GM12878 (cell line): ENCODE results near the gene CHERP. TPM values are rescaled to one million over a fixed set of nuclear protein-coding genes. Genes with fewer than 3 reads are reported as not detected.
A peak's percentile ranks its signal among the peaks of the same experiment; 100 is the strongest.

Source experiments
- DPF2 ChIP-seq: fragments of 450-650 bp; IDR thresholded peaks from 2 replicates; pipeline ENCODE4 v1.6.1; 2017; ENCODE audit warnings: mild to moderate bottlenecking
- EED ChIP-seq: sonication (generic); IDR thresholded peaks from 2 replicates; pipeline ENCODE4 v1.6.1; 2016; ENCODE audit warnings: antibody characterized with exemption, low read depth
- EP300 ChIP-seq, 2 experiments: fragments of 150-350 bp in 1 of 2; IDR thresholded peaks; 2 replicates each; pipeline ENCODE4 v1.6.1; 2011 to 2012; ENCODE audit warnings: low read depth in 2 of 2, low read length in 2 of 2, borderline replicate concordance in 1 of 2, improper control_type of control experiment in 1 of 2, inconsistent platforms in 1 of 2; ENCODE audit not compliant: control insufficient read depth in 1 of 2
- KLF5 ChIP-seq: fragments of 450-650 bp; IDR thresholded peaks from 2 replicates; pipeline ENCODE4 v1.6.1; 2014; ENCODE audit warnings: mild to moderate bottlenecking; ENCODE audit not compliant: partially characterized antibody
- MEF2A ChIP-seq: IDR thresholded peaks from 2 replicates; pipeline ENCODE4 v1.6.1; 2011; ENCODE audit warnings: low read depth, mild to moderate bottlenecking, low read length, moderate library complexity; ENCODE audit not compliant: insufficient read depth
- MXI1 ChIP-seq: fragments of 150-350 bp; IDR thresholded peaks from 2 replicates; pipeline ENCODE4 v1.6.1; 2011; ENCODE audit warnings: low read depth, mild to moderate bottlenecking, inconsistent platforms, low read length, improper control_type of control experiment
- RAD21 ChIP-seq: IDR thresholded peaks from 2 replicates; pipeline ENCODE4 v1.6.1; 2011; ENCODE audit warnings: mild to moderate bottlenecking, low read depth, low read length, moderate library complexity; ENCODE audit not compliant: insufficient read depth
- RUNX3 ChIP-seq: IDR thresholded peaks from 2 replicates; pipeline ENCODE4 v1.6.1; 2012; ENCODE audit warnings: low read length, inconsistent platforms
- SMAD1 ChIP-seq: fragments of 450-650 bp; IDR thresholded peaks from 2 replicates; pipeline ENCODE4 v1.6.1; 2018; ENCODE audit warnings: mild to moderate bottlenecking, low read depth; ENCODE audit not compliant: partially characterized antibody
- SMARCA5 ChIP-seq: fragments of 450-650 bp; IDR thresholded peaks from 2 replicates; pipeline ENCODE4 v1.6.1; 2017; ENCODE audit warnings: mild to moderate bottlenecking
- YY1 ChIP-seq: IDR thresholded peaks from 2 replicates; pipeline ENCODE4 v1.6.1; 2011; ENCODE audit warnings: low read depth, mild to moderate bottlenecking, low read length
- polyA plus RNA-seq, 11 experiments: library from polyadenylated mRNA; depleted of rRNA in 4 of 11; unstranded in 6 of 11; stranded (reverse) in 5 of 11; fragments of >200 nt; fragmentation: Nextera tagmentation in 4 of 11; fragmentation: Illumina TruSeq in 1 of 11; extraction: Ambion mirVana in 4 of 11; extraction: Trizol in 1 of 11; gene quantifications; 1 replicate in 1 of 11; 2 replicates in 10 of 11; pipeline versions ENCODE4 v1.2.1 to v1.2.3, GENCODE V29; 2011 to 2016; ENCODE audit warnings: inconsistent platforms in 2 of 11, missing spikeins in 2 of 11, low read depth in 1 of 11
- total RNA-seq, 4 experiments: library from RNA; depleted of rRNA in 3 of 4; stranded (reverse); fragments of >200 nt in 3 of 4; fragmentation: Illumina TruSeq in 1 of 4; extraction: Trizol in 1 of 4; gene quantifications; 2 replicates each; pipeline versions ENCODE4 v1.2.1 to v1.2.3, GENCODE V29; 2013 to 2021
- TF ChIP-seq, protein P1 (sequence below): fragments of 450-650 bp; IDR thresholded peaks from 2 replicates; pipeline ENCODE4 v1.6.1; 2017; ENCODE audit warnings: mild to moderate bottlenecking, moderate library complexity
- TF ChIP-seq, protein P2 (sequence below): fragments of 450-650 bp; IDR thresholded peaks from 2 replicates; pipeline ENCODE4 v1.6.1; 2016; ENCODE audit warnings: mild to moderate bottlenecking
- TF ChIP-seq, protein P3 (sequence below): IDR thresholded peaks from 2 replicates; pipeline ENCODE4 v1.6.1; 2012; ENCODE audit warnings: low read depth, low read length, improper control_type of control experiment
- TF ChIP-seq, protein P4 (sequence below): fragments of 450-650 bp; IDR thresholded peaks from 2 replicates; pipeline ENCODE4 v1.6.1; 2016; ENCODE audit warnings: mild to moderate bottlenecking
- TF ChIP-seq, protein P5 (sequence below): fragments of 450-650 bp; IDR thresholded peaks from 2 replicates; pipeline ENCODE4 v1.6.1; 2017; ENCODE audit warnings: mild to moderate bottlenecking, moderate library complexity

CHERP gene
- total and polyA plus RNA-seq, 10 of the 15 experiments (the other 5 are each of a cell fraction or from before 2014, with no cell fraction given): 0.66 to 65.3 (median 12.2) TPM

DNA sequence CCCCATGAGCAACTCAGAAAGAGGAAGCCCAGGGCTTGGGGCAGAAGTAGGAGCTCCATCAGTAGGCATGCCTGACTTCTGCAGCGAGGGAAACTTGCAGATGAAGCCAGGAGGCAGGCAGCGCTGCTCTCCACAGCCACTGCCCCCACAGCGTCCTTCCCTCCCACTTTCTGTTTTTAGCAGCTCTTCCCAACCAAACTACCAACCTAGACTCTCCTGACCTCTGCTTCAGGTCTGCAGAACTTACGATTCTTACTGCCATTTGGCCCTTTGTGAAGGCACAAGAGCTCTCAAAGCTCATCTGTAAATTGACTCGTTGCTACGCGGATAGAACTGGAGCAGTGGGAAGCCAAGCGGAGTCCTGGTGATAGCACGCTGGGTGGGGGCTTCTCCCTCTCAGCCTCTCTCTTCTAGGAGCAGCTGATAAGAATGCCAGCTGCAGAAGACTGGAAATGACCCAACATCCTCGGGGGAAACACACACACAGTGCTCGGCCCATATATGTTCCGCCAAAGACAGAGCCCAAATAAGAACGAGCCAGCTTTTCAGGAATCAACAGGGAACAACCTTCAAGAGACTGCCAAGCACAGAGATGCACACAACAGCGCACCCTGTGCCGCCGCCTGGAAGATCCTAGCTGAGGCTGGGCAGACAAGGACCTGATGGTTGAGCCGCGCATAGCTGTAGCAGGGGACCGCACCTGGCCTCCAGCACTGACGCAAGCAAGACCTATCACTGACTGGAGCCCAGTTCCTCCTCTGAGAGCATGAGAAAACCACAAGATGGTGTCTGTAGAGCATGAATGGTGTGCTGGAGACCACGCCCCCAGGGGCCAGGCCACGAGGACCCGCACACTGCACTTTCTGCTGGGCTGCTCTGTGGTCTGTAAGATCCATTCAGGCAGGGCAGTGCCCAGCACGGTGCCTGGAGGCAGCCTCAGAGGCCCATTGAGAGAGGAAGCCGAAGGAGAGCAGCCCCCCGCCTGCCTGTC lies 45.9 kb upstream of the CHERP start (continued):
- TF ChIP-seq, protein P1, sequence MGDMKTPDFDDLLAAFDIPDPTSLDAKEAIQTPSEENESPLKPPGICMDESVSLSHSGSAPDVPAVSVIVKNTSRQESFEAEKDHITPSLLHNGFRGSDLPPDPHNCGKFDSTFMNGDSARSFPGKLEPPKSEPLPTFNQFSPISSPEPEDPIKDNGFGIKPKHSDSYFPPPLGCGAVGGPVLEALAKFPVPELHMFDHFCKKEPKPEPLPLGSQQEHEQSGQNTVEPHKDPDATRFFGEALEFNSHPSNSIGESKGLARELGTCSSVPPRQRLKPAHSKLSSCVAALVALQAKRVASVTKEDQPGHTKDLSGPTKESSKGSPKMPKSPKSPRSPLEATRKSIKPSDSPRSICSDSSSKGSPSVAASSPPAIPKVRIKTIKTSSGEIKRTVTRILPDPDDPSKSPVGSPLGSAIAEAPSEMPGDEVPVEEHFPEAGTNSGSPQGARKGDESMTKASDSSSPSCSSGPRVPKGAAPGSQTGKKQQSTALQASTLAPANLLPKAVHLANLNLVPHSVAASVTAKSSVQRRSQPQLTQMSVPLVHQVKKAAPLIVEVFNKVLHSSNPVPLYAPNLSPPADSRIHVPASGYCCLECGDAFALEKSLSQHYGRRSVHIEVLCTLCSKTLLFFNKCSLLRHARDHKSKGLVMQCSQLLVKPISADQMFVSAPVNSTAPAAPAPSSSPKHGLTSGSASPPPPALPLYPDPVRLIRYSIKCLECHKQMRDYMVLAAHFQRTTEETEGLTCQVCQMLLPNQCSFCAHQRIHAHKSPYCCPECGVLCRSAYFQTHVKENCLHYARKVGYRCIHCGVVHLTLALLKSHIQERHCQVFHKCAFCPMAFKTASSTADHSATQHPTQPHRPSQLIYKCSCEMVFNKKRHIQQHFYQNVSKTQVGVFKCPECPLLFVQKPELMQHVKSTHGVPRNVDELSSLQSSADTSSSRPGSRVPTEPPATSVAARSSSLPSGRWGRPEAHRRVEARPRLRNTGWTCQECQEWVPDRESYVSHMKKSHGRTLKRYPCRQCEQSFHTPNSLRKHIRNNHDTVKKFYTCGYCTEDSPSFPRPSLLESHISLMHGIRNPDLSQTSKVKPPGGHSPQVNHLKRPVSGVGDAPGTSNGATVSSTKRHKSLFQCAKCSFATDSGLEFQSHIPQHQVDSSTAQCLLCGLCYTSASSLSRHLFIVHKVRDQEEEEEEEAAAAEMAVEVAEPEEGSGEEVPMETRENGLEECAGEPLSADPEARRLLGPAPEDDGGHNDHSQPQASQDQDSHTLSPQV: no peak
- peak; percentile 59; the same call in 1 of the 2 replicates for TF ChIP-seq DPF2
- TF ChIP-seq, protein P2, sequence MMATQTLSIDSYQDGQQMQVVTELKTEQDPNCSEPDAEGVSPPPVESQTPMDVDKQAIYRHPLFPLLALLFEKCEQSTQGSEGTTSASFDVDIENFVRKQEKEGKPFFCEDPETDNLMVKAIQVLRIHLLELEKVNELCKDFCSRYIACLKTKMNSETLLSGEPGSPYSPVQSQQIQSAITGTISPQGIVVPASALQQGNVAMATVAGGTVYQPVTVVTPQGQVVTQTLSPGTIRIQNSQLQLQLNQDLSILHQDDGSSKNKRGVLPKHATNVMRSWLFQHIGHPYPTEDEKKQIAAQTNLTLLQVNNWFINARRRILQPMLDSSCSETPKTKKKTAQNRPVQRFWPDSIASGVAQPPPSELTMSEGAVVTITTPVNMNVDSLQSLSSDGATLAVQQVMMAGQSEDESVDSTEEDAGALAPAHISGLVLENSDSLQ: 0 out of 2 replicates have a peak, but pooled peaks have one; percentile 23
- peak; percentile 39; the same call in 1 of the 2 replicates for TF ChIP-seq SMARCA5
- peak; percentile 37; the same call in 1 of the 2 replicates for TF ChIP-seq RAD21
- TF ChIP-seq, protein P3, sequence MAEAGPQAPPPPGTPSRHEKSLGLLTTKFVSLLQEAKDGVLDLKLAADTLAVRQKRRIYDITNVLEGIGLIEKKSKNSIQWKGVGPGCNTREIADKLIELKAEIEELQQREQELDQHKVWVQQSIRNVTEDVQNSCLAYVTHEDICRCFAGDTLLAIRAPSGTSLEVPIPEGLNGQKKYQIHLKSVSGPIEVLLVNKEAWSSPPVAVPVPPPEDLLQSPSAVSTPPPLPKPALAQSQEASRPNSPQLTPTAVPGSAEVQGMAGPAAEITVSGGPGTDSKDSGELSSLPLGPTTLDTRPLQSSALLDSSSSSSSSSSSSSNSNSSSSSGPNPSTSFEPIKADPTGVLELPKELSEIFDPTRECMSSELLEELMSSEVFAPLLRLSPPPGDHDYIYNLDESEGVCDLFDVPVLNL: no peak
- TF ChIP-seq, protein P4, sequence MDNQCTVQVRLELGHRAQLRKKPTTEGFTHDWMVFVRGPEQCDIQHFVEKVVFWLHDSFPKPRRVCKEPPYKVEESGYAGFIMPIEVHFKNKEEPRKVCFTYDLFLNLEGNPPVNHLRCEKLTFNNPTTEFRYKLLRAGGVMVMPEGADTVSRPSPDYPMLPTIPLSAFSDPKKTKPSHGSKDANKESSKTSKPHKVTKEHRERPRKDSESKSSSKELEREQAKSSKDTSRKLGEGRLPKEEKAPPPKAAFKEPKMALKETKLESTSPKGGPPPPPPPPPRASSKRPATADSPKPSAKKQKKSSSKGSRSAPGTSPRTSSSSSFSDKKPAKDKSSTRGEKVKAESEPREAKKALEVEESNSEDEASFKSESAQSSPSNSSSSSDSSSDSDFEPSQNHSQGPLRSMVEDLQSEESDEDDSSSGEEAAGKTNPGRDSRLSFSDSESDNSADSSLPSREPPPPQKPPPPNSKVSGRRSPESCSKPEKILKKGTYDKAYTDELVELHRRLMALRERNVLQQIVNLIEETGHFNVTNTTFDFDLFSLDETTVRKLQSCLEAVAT: peak; percentile 93
- no peak for TF ChIP-seq RUNX3
- TF ChIP-seq MXI1: peak; percentile 98
- peak; percentile 81 for TF ChIP-seq SMAD1
- peak; percentile 15 for TF ChIP-seq KLF5
- TF ChIP-seq MEF2A: 0 out of 2 replicates have a peak, but pooled peaks have one; percentile 28
- TF ChIP-seq EED: no peak
- TF ChIP-seq YY1: peak; percentile 87
- TF ChIP-seq, protein P5, sequence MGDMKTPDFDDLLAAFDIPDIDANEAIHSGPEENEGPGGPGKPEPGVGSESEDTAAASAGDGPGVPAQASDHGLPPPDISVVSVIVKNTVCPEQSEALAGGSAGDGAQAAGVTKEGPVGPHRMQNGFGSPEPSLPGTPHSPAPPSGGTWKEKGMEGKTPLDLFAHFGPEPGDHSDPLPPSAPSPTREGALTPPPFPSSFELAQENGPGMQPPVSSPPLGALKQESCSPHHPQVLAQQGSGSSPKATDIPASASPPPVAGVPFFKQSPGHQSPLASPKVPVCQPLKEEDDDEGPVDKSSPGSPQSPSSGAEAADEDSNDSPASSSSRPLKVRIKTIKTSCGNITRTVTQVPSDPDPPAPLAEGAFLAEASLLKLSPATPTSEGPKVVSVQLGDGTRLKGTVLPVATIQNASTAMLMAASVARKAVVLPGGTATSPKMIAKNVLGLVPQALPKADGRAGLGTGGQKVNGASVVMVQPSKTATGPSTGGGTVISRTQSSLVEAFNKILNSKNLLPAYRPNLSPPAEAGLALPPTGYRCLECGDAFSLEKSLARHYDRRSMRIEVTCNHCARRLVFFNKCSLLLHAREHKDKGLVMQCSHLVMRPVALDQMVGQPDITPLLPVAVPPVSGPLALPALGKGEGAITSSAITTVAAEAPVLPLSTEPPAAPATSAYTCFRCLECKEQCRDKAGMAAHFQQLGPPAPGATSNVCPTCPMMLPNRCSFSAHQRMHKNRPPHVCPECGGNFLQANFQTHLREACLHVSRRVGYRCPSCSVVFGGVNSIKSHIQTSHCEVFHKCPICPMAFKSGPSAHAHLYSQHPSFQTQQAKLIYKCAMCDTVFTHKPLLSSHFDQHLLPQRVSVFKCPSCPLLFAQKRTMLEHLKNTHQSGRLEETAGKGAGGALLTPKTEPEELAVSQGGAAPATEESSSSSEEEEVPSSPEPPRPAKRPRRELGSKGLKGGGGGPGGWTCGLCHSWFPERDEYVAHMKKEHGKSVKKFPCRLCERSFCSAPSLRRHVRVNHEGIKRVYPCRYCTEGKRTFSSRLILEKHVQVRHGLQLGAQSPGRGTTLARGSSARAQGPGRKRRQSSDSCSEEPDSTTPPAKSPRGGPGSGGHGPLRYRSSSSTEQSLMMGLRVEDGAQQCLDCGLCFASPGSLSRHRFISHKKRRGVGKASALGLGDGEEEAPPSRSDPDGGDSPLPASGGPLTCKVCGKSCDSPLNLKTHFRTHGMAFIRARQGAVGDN: peak; percentile 80
- peak; percentile 72 to 84 for TF ChIP-seq EP300 (IDR thresholded peaks at IDR 0.05; ENCODE audit: borderline replicate concordance in 1 of 2, control insufficient read depth in 1 of 2, low read depth in 2 of 2, low read length in 2 of 2)
